Measurements from ENCODE around the gene NEK6.
"Not testable (repeated sequence)": the region's sequence is repeated elsewhere in the genome, so short reads cannot be mapped to it uniquely, and the experiment has no call there.

GRCh38 chr9:124252878-124253277 is 4.9 kb upstream of the NEK6 start:
- not testable (repeated sequence) for TF ChIP-seq POLR2AphosphoS5 (IDR thresholded peaks at IDR 0.05; ENCODE audit: low read depth); CTCF (IDR thresholded peaks at IDR 0.05; ENCODE audit: insufficient read depth, low read length); REST (IDR thresholded peaks at IDR 0.05; ENCODE audit: insufficient replicate concordance, low read depth)
